ENCODE results near the gene PI4KA.
"Not testable (repeated sequence)": the region's sequence is repeated elsewhere in the genome, so short reads cannot be mapped to it uniquely, and the experiment has no call there.

Gene PI4KA

DNA sequence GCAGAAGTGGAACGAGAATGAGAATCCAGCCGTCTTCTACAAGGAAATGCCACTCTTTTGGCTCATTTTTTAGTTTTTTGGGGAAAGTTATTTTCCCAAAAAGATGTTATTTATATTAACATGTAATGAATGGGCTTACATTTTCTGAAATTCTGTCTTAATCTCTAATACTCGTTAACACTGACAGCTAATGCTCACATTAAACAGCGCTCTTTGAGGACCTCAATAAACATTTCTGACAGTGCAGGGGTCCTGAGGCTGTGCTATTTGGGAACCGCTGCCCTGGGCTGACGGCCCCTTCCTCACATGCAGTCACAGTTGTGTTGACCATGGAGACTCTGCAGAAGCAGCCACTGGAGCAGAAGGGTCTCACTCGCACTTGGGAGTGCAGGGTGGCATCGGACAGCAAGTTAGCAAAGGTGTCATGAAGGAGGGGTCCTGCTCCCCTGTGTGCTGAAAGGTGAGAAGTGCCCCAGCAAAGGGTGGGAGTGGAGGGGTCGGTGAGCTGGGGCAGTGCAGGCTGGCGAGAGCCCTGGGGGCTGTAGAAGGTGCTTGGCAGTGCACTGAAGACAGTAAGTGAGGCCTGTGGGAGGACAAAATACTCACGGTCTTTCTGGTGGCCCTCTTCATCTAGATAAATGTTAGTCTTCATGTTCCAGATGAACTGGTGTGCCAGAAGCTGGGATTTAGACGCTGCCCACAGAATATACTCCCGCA is 137.8 kb downstream of the PI4KA start:
- no peak for DNase-seq

DNA sequence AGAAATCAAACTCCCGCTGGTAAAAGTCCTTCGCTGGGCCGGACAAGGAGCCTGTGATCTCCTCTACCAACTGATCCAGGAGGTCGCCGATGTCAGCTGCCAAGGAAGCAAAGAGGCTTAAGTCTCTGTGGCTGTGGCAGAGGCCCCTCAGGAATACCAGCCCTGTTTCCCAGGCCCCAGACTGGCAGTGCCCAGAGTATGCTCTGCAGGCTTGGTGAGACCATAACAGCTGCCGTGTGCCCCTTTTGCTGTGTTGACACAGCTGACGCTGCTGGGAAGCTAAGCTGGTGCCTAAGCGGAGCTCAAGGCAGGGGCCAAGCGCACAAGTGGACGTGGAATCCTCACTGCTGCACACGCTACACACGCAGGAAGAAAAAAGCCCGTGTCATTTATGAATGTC is 139.9 kb downstream of the PI4KA start:
- not testable (repeated sequence) for DNase-seq

GRCh38 chr22:20717981-20718380 is 140.6 kb downstream of the PI4KA start:
- DNase-seq = not testable (repeated sequence)

- not testable (repeated sequence) for DNase-seq
These were observed 141.3 kb downstream of the PI4KA start for GRCh38 chr22:20717213-20717866.

GRCh38 chr22:20713116-20713515 is 145.5 kb downstream of the PI4KA start:
- DNase-seq = not testable (repeated sequence)

GRCh38 chr22:20709966-20710365 is 148.6 kb downstream of the PI4KA start:
- DNase-seq = not testable (repeated sequence)

DNA sequence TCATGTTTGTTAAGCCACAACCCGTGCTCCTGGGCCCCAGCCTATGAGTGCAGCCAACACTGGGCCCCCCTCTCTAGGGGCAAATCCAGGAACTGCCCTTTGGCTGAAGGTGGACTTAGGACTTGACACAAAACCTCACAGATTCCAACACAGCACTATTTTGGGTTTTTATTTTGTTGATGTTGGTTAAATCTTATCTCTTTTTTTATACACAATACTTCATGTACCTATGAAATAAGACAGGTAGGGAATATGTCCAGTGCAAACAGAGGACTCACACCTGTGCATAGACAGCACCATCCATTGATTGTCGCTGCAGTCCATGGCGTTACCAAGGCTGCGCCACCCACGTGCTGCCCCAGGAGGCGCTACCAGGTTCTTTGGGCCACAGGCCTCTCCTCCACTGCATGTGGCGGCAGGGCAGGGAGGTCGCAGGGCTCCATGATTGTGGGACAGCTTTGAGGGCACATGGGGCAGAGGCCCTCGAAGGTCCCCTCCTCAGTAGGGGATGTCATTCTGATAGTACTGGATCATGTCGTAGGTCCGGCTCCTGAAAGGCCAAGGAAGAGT is 151.0 kb downstream of the PI4KA start:
- DNase-seq = not testable (repeated sequence)

- peak; percentile 33 for DNase-seq
These were observed 154.6 kb downstream of the PI4KA start for GRCh38 chr22:20703816-20704609.

DNA sequence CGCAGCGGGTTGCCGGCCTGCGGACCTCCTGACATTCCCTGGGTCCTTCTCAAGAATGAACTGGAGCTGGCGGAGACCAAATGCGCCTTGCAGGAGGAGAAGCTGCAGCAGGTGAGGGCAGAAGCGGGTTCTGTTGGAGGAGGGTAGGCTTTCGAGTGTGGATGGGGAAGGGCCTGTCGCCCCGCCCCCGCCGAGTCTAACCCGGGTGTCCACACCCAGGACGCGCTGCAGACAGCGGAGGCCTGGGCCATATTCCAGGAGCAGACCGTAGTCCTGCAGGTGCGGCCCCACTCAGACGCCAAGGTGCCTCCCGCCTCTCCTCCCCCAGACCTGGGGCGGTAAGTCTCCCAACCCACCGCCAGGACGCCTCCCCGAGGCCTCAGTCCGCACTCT is 155.2 kb downstream of the PI4KA start:
- DNase-seq = not testable (repeated sequence)

GRCh38 chr22:20702546-20703413 is 155.8 kb downstream of the PI4KA start:
- DNase-seq = peak; percentile 93

GRCh38 chr22:20702175-20702545 is 156.5 kb downstream of the PI4KA start:
- DNase-seq = not testable (repeated sequence)

DNA sequence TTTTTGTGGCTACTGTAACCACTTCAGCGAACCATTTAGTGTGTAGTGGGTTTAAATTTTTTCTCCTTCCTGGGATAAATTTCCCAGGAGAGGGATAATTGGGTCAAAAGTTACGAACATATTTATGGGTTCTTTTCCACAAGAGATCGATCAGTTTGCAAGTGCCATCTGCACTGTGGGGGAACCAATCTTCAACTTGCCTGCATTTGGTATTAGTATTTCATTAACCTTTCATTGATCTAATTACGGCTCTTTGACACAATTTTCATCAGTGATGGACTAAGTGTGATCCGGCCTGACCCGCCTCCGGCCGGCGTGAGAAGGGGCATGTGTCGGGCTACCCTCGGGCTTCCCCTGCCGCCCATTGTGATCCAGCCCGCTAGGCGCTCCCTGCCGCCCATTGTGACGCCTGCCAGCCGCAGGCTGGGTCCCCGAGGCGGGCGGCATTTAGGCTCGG is 156.9 kb downstream of the PI4KA start:
- peak; percentile 31 for DNase-seq

DNA sequence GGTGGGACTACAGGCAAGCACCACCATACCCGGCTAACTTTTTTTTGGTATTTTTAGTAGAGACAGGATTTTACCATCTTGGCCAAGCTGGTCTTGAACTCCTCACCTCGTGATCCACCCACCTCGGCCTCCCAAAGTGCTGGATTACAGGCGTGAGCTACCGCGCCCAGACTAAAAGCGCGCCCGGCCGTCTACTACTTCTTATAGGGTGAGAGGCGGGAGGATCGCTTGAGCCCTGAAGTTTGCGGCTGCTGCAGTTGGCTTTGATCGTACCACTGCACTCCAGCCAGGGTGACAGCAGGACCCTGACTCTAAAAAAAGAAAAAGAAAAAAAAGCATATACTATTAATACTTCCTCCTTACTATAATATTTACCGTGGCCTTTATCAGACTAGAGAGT is 158.3 kb downstream of the PI4KA start:
- DNase-seq = not testable (repeated sequence)

DNA sequence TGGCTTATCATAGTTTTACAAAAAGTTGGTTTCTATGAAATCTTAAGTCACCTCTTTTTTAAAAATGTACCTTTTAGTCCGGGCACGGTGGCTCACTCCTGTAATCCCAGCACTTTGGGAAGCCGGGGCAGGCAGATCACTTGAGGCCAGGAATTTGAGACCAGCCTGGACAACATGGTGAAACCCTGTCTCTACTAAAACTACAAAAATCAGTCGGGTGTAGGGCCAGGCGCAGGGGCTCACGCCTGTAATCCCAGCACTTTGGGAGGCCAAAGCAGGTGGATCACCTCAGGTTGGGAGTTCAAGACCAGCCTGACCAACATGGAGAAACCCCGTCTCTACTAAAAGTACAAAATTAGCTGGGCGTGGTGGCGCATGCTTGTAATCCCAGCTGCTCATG is 158.8 kb downstream of the PI4KA start:
- not testable (repeated sequence) for DNase-seq

GRCh38 chr22:20697481-20698113 is 161.0 kb downstream of the PI4KA start:
- DNase-seq = peak; percentile 75

- not testable (repeated sequence) for DNase-seq
These were observed 162.6 kb downstream of the PI4KA start for GRCh38 chr22:20696056-20696455.

- not testable (repeated sequence) for DNase-seq
These were observed 163.4 kb downstream of the PI4KA start for GRCh38 chr22:20695205-20695604.

- not testable (repeated sequence) for DNase-seq
These were observed 164.4 kb downstream of the PI4KA start for GRCh38 chr22:20694256-20694655.

GRCh38 chr22:20692926-20693325 is 165.7 kb downstream of the PI4KA start:
- DNase-seq = not testable (repeated sequence)

DNA sequence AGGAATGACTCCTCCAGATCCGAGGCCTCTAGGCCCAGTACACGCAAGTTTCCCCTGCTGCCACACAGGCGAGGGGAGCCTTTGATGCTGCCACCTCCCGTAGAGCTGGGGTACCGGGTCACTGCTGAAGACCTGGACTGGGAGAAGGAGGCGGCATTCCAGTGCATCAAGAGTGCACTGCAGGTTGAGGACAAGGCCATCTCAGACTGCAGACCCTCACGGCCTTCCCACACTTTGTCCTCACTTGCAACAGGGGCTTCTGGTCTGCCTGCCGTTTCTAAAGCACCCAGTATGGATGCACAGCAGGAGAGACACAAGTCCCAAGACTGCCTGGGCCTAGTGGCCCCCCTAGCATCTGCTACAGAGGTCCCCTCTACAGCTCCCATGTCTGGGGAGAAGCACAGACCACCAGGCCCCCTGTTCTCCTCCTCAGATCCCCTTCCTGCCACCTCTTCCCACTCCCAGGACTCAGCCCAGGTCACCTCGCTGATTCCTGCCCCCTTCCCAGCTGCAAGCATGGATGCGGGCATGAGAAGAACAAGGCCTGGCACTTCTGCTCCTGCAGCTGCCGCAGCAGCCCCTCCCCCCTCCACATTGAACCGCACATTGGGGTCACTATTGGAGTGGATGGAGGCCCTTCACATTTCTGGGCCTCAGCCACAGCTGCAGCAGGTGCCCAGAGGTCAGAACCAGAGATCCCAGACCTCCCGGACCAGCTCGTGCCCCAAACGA is 167.9 kb downstream of the PI4KA start:
- DNase-seq = not testable (repeated sequence)
